HepG2 (cell line): Measurements from ENCODE around the gene ALOXE3. TPM values are rescaled to one million over a fixed set of nuclear protein-coding genes. Genes with fewer than 3 reads are reported as not detected.
A peak's percentile ranks its signal among the peaks of the same experiment; 100 is the strongest.

Experiments used
- FOXM1 ChIP-seq: sonication (generic); formaldehyde crosslinking; IDR thresholded peaks from 2 replicates; pipeline ENCODE4 v1.5.0; 2020; ENCODE audit warnings: missing genetic modification reagents
- HNF1A ChIP-seq, 2 experiments: sonication (generic) in 1 of 2; formaldehyde crosslinking in 1 of 2; IDR thresholded peaks; 2 replicates each; pipeline versions ENCODE4 v1.4.0 to v1.6.1; 2016 to 2020; ENCODE audit warnings: borderline replicate concordance in 1 of 2, low read depth in 1 of 2, mild to moderate bottlenecking in 1 of 2, missing genetic modification reagents in 1 of 2
- NCOA2 ChIP-seq: sonication (generic); formaldehyde crosslinking; IDR thresholded peaks from 2 replicates; pipeline ENCODE4 v1.8.0; 2022; ENCODE audit warnings: inconsistent platforms
- TEAD3 ChIP-seq: optimal IDR thresholded peaks from 2 replicates; pipeline ENCODE3; 2016; ENCODE audit warnings: borderline replicate concordance
- ZNF691 ChIP-seq: sonication (generic); formaldehyde crosslinking; IDR thresholded peaks from 2 replicates; pipeline ENCODE4 v1.4.0; 2020; ENCODE audit warnings: missing genetic modification reagents, low read depth, mild to moderate bottlenecking, borderline replicate concordance
- ZNF780A ChIP-seq: sonication (generic); formaldehyde crosslinking; IDR thresholded peaks from 2 replicates; pipeline ENCODE4 v1.8.0; 2022; ENCODE audit warnings: mild to moderate bottlenecking, missing genetic modification reagents, moderate library complexity
- polyA plus RNA-seq, 8 experiments: library from polyadenylated mRNA; depleted of rRNA in 3 of 8; stranded (reverse) in 7 of 8; unstranded in 1 of 8; fragments of >200 nt; fragmentation: Illumina TruSeq in 4 of 8; extraction: Trizol in 4 of 8; gene quantifications; 2 replicates each; pipeline versions ENCODE4 v1.2.1 to v1.2.3, GENCODE V29; 2011 to 2016; ENCODE audit warnings: low read depth in 4 of 8, missing spikeins in 1 of 8, mixed read lengths in 1 of 8; ENCODE audit not compliant: insufficient read depth in 1 of 8
- total RNA-seq, 5 experiments: library from RNA; depleted of rRNA; stranded (reverse); fragments of >200 nt; fragmentation: Illumina TruSeq; extraction: Trizol; gene quantifications; 2 replicates each; pipeline ENCODE4 v1.2.3, GENCODE V29; 2016; ENCODE audit warnings: low read depth in 1 of 5
- TF ChIP-seq, protein P1 (sequence below), 2 experiments: fragments of 450-650 bp in 1 of 2; sonication (generic) in 1 of 2; formaldehyde crosslinking in 1 of 2; IDR thresholded peaks; 2 replicates each; pipeline versions ENCODE4 v1.6.1 to v1.8.0; 2016 to 2022; ENCODE audit warnings: antibody characterized with exemption in 1 of 2, mild to moderate bottlenecking in 1 of 2, missing genetic modification reagents in 1 of 2

Gene ALOXE3
- total and polyA plus RNA-seq, 2 of the 13 experiments (the other 11 are each of a cell fraction or from before 2014, with no cell fraction given): 0.07 TPM; not detected in 1

- TF ChIP-seq, protein P1, sequence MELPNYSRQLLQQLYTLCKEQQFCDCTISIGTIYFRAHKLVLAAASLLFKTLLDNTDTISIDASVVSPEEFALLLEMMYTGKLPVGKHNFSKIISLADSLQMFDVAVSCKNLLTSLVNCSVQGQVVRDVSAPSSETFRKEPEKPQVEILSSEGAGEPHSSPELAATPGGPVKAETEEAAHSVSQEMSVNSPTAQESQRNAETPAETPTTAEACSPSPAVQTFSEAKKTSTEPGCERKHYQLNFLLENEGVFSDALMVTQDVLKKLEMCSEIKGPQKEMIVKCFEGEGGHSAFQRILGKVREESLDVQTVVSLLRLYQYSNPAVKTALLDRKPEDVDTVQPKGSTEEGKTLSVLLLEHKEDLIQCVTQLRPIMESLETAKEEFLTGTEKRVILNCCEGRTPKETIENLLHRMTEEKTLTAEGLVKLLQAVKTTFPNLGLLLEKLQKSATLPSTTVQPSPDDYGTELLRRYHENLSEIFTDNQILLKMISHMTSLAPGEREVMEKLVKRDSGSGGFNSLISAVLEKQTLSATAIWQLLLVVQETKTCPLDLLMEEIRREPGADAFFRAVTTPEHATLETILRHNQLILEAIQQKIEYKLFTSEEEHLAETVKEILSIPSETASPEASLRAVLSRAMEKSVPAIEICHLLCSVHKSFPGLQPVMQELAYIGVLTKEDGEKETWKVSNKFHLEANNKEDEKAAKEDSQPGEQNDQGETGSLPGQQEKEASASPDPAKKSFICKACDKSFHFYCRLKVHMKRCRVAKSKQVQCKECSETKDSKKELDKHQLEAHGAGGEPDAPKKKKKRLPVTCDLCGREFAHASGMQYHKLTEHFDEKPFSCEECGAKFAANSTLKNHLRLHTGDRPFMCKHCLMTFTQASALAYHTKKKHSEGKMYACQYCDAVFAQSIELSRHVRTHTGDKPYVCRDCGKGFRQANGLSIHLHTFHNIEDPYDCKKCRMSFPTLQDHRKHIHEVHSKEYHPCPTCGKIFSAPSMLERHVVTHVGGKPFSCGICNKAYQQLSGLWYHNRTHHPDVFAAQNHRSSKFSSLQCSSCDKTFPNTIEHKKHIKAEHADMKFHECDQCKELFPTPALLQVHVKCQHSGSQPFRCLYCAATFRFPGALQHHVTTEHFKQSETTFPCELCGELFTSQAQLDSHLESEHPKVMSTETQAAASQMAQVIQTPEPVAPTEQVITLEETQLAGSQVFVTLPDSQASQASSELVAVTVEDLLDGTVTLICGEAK (IDR thresholded peaks at IDR 0.05): no peak
- TF ChIP-seq, protein P1 (CRISPR knock-in tag; IDR thresholded peaks at IDR 0.05): no peak; the same call in 1 of the 2 replicates
- TF ChIP-seq NCOA2: no peak
- TF ChIP-seq ZNF780A (CRISPR knock-in tag): no peak
- no peak for TF ChIP-seq HNF1A (IDR thresholded peaks at IDR 0.05; ENCODE audit: low read depth)
- TF ChIP-seq HNF1A (CRISPR knock-in tag; IDR thresholded peaks at IDR 0.05; ENCODE audit: borderline replicate concordance): no peak
- TF ChIP-seq TEAD3: peak; percentile 90
- TF ChIP-seq FOXM1 (CRISPR knock-in tag): 0 out of 2 replicates have a peak, but pooled peaks have one; percentile 34
- no peak for TF ChIP-seq ZNF691 (CRISPR knock-in tag)
Observed at GRCh38 chr17:8056976-8057625, 61.2 kb downstream of the ALOXE3 start (continued).
